Measurements from ENCODE around the gene ABLIM1. TPM values are rescaled to one million over a fixed set of nuclear protein-coding genes. Genes with fewer than 3 reads are reported as not detected.

ABLIM1 gene
- total RNA-seq, 1 donor from 2014 or later, result 30.2 TPM

DNA sequence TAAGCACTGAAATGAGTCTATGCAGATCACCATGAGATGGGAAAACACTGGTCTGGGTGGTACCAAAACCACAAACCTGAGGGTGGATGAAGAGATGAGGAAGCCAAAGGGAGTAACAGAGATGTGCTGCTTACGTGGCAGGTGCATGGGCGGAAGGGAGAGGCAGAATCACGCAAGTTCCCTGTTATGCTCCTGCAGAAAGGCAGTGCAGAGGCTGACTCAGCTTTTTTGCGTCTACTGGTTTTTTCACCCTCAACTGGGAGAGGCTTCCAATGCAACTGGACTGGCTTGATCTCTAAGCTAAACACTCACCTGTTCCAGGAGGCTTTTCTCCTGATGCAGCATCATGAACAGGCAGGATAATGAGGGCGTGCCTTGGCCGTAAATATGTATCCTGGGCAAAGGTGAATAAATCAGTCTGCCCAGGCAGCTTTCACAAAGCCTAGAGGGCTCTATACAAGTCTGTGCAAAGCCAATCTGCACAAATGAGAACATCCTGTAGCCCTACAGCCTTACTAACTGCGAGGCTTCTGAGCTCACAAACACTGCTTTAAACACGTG, 158.4 kb downstream of the ABLIM1 start:
- TF ChIP-seq CTCF (conservative IDR thresholded peaks at IDR 0.05; ENCODE audit: low read depth, low read length), result no peak
- DNase-seq (ENCODE audit: low read depth), result no peak
- H3K4me3 ChIP-seq (ENCODE audit: low read depth, low read length), result no peak overlapping the region

DNA sequence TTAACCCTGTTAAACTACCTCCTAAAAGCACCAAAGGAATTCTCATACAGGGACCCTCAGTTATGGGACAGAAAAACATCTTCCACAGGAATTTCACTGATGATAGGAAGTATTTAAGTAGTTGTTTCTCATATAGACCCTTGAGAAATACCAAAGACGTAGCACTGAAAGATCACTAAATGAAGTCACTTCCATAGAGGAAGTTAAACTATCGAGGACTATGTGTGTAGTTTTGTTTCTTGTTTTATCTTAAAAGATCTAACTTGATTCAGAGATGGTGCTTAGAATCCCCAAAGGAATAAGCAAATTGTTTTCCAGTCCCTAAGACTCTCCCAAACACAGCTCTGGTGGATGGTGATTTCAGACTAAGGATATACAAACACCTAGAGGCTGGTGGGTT, 159.0 kb downstream of the ABLIM1 start:
- DNase-seq (ENCODE audit: low read depth), result no peak
- TF ChIP-seq CTCF (conservative IDR thresholded peaks at IDR 0.05; ENCODE audit: low read depth, low read length), result no peak
- H3K4me3 ChIP-seq (ENCODE audit: low read depth, low read length), result no peak overlapping the region

- no peak for DNase-seq (ENCODE audit: low read depth)
- TF ChIP-seq CTCF (conservative IDR thresholded peaks at IDR 0.05; ENCODE audit: low read depth, low read length), result no peak
- no peak overlapping the region for H3K4me3 ChIP-seq (ENCODE audit: low read depth, low read length)
Measured at GRCh38 chr10:114498413-114499111, 159.5 kb downstream of the ABLIM1 start.

GRCh38 chr10:114495303-114495702, 162.8 kb downstream of the ABLIM1 start:
- no peak for TF ChIP-seq CTCF (conservative IDR thresholded peaks at IDR 0.05; ENCODE audit: low read depth, low read length)
- DNase-seq (ENCODE audit: low read depth), result no peak
- H3K4me3 ChIP-seq (ENCODE audit: low read depth, low read length), result no peak overlapping the region

DNA sequence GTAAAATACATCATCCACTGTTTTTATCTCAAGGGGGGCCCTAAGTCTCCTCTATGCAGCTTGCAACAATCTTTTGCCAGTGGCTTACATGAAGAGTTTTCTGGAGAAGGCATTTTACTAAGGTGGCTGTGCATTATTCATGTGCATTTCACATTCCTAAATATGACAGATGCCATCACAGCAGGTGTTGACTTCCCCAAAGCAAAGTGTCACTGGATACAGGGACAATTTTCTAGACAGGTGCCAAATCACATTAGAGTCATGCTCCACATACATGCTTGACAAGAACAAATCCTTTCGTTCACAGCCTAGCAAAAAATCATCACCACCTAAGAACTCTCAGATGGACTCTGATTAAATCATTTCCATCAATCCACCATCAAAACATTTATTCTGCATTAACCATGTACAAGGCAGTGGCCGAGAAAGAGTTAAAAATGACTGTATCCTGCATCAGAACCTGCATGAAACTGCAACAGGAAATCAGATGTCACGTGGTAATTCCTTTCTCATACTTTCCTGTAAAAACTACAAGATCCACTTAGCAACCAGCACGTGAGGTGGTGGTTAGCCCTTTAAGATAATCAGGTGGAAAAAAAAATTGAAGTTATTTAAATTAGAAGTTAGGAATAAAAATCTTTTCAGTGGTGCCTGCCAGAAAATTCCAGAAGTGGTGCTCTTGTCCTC, 165.6 kb downstream of the ABLIM1 start:
- TF ChIP-seq CTCF (conservative IDR thresholded peaks at IDR 0.05; ENCODE audit: low read depth, low read length), result no peak
- DNase-seq (ENCODE audit: low read depth), result no peak

GRCh38 chr10:114491933-114492332, 166.1 kb downstream of the ABLIM1 start:
- no peak for DNase-seq (ENCODE audit: low read depth)

More for the DNA sequence above, 165.6 kb downstream of the ABLIM1 start:
- no peak overlapping the region for H3K4me3 ChIP-seq (ENCODE audit: low read depth, low read length)

More at GRCh38 chr10:114491933-114492332, 166.1 kb downstream of the ABLIM1 start:
- TF ChIP-seq CTCF (conservative IDR thresholded peaks at IDR 0.05; ENCODE audit: low read depth, low read length), result no peak
- H3K4me3 ChIP-seq (ENCODE audit: low read depth, low read length), result no peak overlapping the region
